ENCODE data around the gene SRSF4.
A peak's percentile ranks its signal among the peaks of the same experiment; 100 is the strongest.

SRSF4 gene

GRCh38 chr1:29121936-29122681, 59.6 kb downstream of the SRSF4 start:
- DNase-seq (ENCODE audit: low read depth) = no peak
- no peak for TF ChIP-seq CTCF (conservative IDR thresholded peaks at IDR 0.05; ENCODE audit: low read depth, low read length)
- H3K4me3 ChIP-seq (ENCODE audit: low read length) = peak overlapping the region; percentile 34

GRCh38 chr1:29121516-29121935, 60.2 kb downstream of the SRSF4 start:
- no peak for DNase-seq (ENCODE audit: low read depth)
- no peak for TF ChIP-seq CTCF (conservative IDR thresholded peaks at IDR 0.05; ENCODE audit: low read depth, low read length)
- peak overlapping the region; percentile 34 for H3K4me3 ChIP-seq (ENCODE audit: low read length)

- peak; percentile 56 for TF ChIP-seq CTCF (conservative IDR thresholded peaks at IDR 0.05; ENCODE audit: low read depth, low read length)
- no peak overlapping the region for H3K4me3 ChIP-seq (ENCODE audit: low read length)
- DNase-seq (ENCODE audit: low read depth) = no peak
These were observed 60.7 kb downstream of the SRSF4 start for GRCh38 chr1:29120947-29121485.

DNA sequence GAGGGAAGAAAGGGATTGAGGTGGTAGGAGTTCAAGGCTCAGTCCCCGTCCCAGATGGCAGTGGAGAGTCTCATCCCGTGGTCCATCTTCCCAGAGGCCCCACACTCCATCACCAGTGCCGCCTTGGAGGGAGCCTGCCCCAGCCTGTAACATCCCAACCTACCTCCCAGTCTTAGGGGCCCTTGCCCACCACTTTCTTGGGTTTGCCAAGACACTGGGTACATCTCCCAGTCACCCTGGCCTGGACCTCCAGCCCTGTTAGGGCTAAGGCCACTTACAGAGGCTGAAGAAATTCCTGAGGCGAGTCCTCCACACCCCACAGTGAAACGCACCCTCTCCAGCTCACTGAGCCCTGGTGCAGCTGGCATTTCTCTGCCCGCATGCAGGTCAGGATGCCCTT, 61.3 kb downstream of the SRSF4 start:
- H3K4me3 ChIP-seq (ENCODE audit: low read length) = no peak overlapping the region
- no peak for DNase-seq (ENCODE audit: low read depth)
- no peak for TF ChIP-seq CTCF (conservative IDR thresholded peaks at IDR 0.05; ENCODE audit: low read depth, low read length)

DNA sequence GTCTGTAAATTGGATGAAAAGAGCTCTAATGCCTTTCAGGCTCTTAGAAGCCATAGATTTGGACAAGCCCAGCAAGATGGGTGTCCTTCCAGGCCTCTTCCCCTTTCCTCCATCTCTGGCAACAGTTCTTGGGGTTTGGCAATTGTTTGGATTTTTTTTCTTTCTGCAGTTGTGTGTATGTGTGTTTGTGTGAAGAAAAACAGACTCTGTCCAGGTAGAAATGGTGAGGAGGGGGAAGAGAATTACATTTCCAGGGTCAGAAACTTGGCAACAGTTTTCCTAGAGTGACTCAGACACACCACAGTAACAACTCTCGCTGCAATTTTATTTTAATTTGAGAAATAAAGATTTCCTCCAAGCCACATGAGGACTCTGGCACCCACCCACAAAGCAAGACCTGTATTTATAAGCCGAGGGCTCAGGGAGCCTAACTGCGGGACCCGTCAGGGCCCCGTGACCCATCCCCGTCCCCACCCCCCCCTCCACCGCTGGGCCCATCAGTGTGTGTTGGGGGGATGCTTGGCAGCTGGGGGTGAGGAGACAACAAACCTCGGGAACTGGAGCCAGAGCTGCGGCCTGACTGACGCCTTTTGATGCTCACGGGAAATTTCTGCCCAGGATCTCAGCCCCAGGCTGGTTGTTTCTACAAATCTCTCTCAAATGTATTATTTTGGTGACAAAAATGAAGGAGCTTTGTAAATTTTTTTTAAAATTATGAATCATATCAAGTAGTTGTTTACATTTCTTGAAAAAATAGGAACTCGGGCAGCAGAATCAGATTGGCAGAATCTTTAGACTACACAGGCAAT, 62.4 kb downstream of the SRSF4 start:
- DNase-seq (ENCODE audit: low read depth) = no peak
- H3K4me3 ChIP-seq (ENCODE audit: low read length) = no peak overlapping the region
- TF ChIP-seq CTCF (conservative IDR thresholded peaks at IDR 0.05; ENCODE audit: low read depth, low read length) = no peak

DNA sequence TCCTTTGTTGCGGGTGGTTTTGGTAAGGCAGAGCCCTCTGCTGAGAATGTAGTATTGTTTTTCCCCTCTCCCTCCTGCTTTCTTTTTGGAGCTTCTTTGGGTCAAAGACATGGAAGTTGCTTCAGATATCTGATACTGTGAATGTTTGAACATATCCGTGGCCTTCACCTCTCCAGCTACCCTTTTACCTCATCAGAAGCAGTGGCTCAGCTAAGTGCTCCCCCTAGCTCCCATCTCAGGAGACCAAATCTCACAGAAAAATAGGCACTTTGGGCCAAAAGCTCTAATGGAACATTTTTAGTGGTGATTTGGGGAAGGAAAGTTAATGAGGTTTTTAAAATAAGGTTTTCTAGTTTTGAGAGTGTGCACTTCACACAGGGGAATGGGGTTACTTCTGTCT, 64.3 kb downstream of the SRSF4 start:
- no peak overlapping the region for H3K4me3 ChIP-seq (ENCODE audit: low read length)
- DNase-seq (ENCODE audit: low read depth) = no peak
- TF ChIP-seq CTCF (conservative IDR thresholded peaks at IDR 0.05; ENCODE audit: low read depth, low read length) = peak; percentile 23
